Measurements from ENCODE around the gene KDM7A.

DNA sequence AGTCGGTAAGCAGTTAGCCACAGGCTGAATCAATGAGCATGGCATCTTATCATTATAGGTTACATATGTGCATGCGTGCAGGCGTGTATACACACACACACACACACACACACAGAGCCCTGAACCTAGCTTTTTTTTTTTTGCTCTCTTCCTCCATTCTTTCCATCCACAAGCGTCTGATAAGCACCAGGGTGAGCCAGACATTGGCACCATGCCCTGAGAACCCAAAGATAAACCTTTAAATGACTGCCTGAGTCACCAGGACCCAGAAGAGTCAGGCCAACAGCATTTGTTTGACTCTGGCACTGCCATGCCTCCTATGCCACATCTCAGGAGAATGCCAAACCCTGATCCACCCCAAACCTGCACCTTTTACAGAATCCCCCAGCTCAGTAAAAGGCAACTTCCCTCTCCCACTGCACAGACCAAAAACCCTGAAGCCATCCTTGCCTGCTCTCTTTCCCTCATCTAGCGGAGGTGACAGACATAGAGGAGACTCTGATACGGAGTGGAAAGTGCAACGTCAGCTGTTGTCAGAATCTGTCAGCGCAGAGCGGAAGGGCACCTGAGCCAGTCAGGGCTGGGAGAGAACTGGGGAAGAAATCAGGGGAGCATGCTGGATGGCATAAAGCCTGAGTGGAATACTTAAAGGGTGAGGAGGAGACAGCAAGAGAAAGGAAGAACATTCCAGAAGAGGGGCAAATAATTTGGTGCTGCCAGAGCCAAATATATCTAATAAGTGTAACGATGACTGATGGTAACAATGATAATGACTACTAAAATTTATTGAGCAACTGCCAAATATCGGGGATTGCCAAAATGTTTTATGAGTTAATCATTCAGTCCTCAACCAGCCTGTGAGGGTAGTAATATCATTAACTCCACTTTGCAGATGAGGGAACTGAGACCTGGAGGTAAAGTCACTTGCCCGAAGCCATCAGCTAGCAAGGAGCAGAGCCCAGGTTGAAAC, 117.2 kb downstream of the KDM7A start:
- TF ChIP-seq POLR2AphosphoS5 (IDR thresholded peaks at IDR 0.05): peak in 2 of 3 donors; percentile 28 to 78
- no peak for TF ChIP-seq POLR2A (IDR thresholded peaks at IDR 0.05)
- TF ChIP-seq, protein P1, sequence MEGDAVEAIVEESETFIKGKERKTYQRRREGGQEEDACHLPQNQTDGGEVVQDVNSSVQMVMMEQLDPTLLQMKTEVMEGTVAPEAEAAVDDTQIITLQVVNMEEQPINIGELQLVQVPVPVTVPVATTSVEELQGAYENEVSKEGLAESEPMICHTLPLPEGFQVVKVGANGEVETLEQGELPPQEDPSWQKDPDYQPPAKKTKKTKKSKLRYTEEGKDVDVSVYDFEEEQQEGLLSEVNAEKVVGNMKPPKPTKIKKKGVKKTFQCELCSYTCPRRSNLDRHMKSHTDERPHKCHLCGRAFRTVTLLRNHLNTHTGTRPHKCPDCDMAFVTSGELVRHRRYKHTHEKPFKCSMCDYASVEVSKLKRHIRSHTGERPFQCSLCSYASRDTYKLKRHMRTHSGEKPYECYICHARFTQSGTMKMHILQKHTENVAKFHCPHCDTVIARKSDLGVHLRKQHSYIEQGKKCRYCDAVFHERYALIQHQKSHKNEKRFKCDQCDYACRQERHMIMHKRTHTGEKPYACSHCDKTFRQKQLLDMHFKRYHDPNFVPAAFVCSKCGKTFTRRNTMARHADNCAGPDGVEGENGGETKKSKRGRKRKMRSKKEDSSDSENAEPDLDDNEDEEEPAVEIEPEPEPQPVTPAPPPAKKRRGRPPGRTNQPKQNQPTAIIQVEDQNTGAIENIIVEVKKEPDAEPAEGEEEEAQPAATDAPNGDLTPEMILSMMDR (IDR thresholded peaks at IDR 0.05): no peak
- no peak for TF ChIP-seq EP300 (IDR thresholded peaks at IDR 0.05)
